ENCODE data around the gene CEBPE.

CEBPE gene

GRCh38 chr14:23125011-23125410 lies 6.0 kb upstream of the CEBPE start:
- H3K4me3 ChIP-seq (ENCODE audit: low read length), result no peak overlapping the region

GRCh38 chr14:23124337-23124954 lies 5.4 kb upstream of the CEBPE start:
- Histone ChIP-seq H3K36me3 (ENCODE audit: insufficient read depth, low read length) (no peaks in the 10 kb centered on the region), H3K9me3 (ENCODE audit: low read length) (no peaks in the 10 kb centered on the region), H3K4me1 (ENCODE audit: insufficient read depth, low read length) (peaks cover 7% of the 10 kb centered on the region), H2AFZ (ENCODE audit: low read depth, low read length) (no peak overlapping the region), H3K27me3 (ENCODE audit: insufficient read depth, low read length) (no peaks in the 10 kb centered on the region), H3K4me3 (ENCODE audit: low read length) (no peak overlapping the region)

More at GRCh38 chr14:23125011-23125410, 6.0 kb upstream of the CEBPE start:
- Histone ChIP-seq H3K9me3 (ENCODE audit: low read length) (no peaks in the 10 kb centered on the region), H3K36me3 (ENCODE audit: insufficient read depth, low read length) (no peaks in the 10 kb centered on the region), H2AFZ (ENCODE audit: low read depth, low read length) (no peak overlapping the region), H3K27me3 (ENCODE audit: insufficient read depth, low read length) (no peaks in the 10 kb centered on the region), H3K4me1 (ENCODE audit: insufficient read depth, low read length) (peaks cover 7% of the 10 kb centered on the region)

- H3K27me3 ChIP-seq (ENCODE audit: insufficient read depth, low read length), result no peaks in the 10 kb centered on the region
These were observed 4.4 kb upstream of the CEBPE start for GRCh38 chr14:23123419-23123818.

GRCh38 chr14:23122086-23122485 lies 3.0 kb upstream of the CEBPE start:
- Histone ChIP-seq H3K4me3 (ENCODE audit: low read length) (no peak overlapping the region), H3K4me1 (ENCODE audit: insufficient read depth, low read length) (peaks cover 7% of the 10 kb centered on the region), H2AFZ (ENCODE audit: low read depth, low read length) (no peak overlapping the region), H3K27me3 (ENCODE audit: insufficient read depth, low read length) (no peaks in the 10 kb centered on the region), H3K36me3 (ENCODE audit: insufficient read depth, low read length) (no peaks in the 10 kb centered on the region), H3K9me3 (ENCODE audit: low read length) (no peaks in the 10 kb centered on the region)

More at GRCh38 chr14:23123419-23123818, 4.4 kb upstream of the CEBPE start:
- no peak overlapping the region for H3K4me3 ChIP-seq (ENCODE audit: low read length)
- no peaks in the 10 kb centered on the region for H3K9me3 ChIP-seq (ENCODE audit: low read length)
- H3K36me3 ChIP-seq (ENCODE audit: insufficient read depth, low read length), result no peaks in the 10 kb centered on the region
- H3K4me1 ChIP-seq (ENCODE audit: insufficient read depth, low read length), result peaks cover 7% of the 10 kb centered on the region
- H2AFZ ChIP-seq (ENCODE audit: low read depth, low read length), result no peak overlapping the region

GRCh38 chr14:23121361-23121771 lies 2.3 kb upstream of the CEBPE start:
- H3K27me3 ChIP-seq (ENCODE audit: insufficient read depth, low read length), result no peaks in the 10 kb centered on the region

GRCh38 chr14:23120541-23121251 lies 1.6 kb upstream of the CEBPE start:
- Histone ChIP-seq H3K27me3 (ENCODE audit: insufficient read depth, low read length) (no peaks in the 10 kb centered on the region), H3K36me3 (ENCODE audit: insufficient read depth, low read length) (no peaks in the 10 kb centered on the region), H2AFZ (ENCODE audit: low read depth, low read length) (no peak overlapping the region)

More at GRCh38 chr14:23121361-23121771, 2.3 kb upstream of the CEBPE start:
- Histone ChIP-seq H3K4me1 (ENCODE audit: insufficient read depth, low read length) (peaks cover 7% of the 10 kb centered on the region), H2AFZ (ENCODE audit: low read depth, low read length) (no peak overlapping the region), H3K9me3 (ENCODE audit: low read length) (no peaks in the 10 kb centered on the region), H3K36me3 (ENCODE audit: insufficient read depth, low read length) (no peaks in the 10 kb centered on the region), H3K4me3 (ENCODE audit: low read length) (no peak overlapping the region)

GRCh38 chr14:23119363-23120327 lies 590 bp upstream of the CEBPE start:
- peaks cover 7% of the 10 kb centered on the region for H3K4me1 ChIP-seq (ENCODE audit: insufficient read depth, low read length)
- no peaks in the 10 kb centered on the region for H3K9me3 ChIP-seq (ENCODE audit: low read length)
- no peaks in the 10 kb centered on the region for H3K27me3 ChIP-seq (ENCODE audit: insufficient read depth, low read length)
- no peak overlapping the region for H3K4me3 ChIP-seq (ENCODE audit: low read length)
- no peak overlapping the region for H2AFZ ChIP-seq (ENCODE audit: low read depth, low read length)
- no peaks in the 10 kb centered on the region for H3K36me3 ChIP-seq (ENCODE audit: insufficient read depth, low read length)

More at GRCh38 chr14:23120541-23121251, 1.6 kb upstream of the CEBPE start:
- Histone ChIP-seq H3K4me1 (ENCODE audit: insufficient read depth, low read length) (peaks cover 7% of the 10 kb centered on the region), H3K4me3 (ENCODE audit: low read length) (no peak overlapping the region), H3K9me3 (ENCODE audit: low read length) (no peaks in the 10 kb centered on the region)

GRCh38 chr14:23117371-23118020 lies 1.6 kb downstream of the CEBPE start:
- H3K9me3 ChIP-seq (ENCODE audit: low read length), result no peaks in the 10 kb centered on the region
- H2AFZ ChIP-seq (ENCODE audit: low read depth, low read length), result no peak overlapping the region
- peaks cover 20% of the 10 kb centered on the region for H3K4me1 ChIP-seq (ENCODE audit: insufficient read depth, low read length)
- no peaks in the 10 kb centered on the region for H3K27me3 ChIP-seq (ENCODE audit: insufficient read depth, low read length)
- H3K4me3 ChIP-seq (ENCODE audit: low read length), result no peak overlapping the region
- H3K36me3 ChIP-seq (ENCODE audit: insufficient read depth, low read length), result no peaks in the 10 kb centered on the region

- no peaks in the 10 kb centered on the region for H3K36me3 ChIP-seq (ENCODE audit: insufficient read depth, low read length)
- H3K4me1 ChIP-seq (ENCODE audit: insufficient read depth, low read length), result peaks cover 12% of the 10 kb centered on the region
- H3K4me3 ChIP-seq (ENCODE audit: low read length), result no peak overlapping the region
- no peak overlapping the region for H2AFZ ChIP-seq (ENCODE audit: low read depth, low read length)
- no peaks in the 10 kb centered on the region for H3K9me3 ChIP-seq (ENCODE audit: low read length)
- no peaks in the 10 kb centered on the region for H3K27me3 ChIP-seq (ENCODE audit: insufficient read depth, low read length)
These were observed 3.1 kb downstream of the CEBPE start for GRCh38 chr14:23115918-23116317.

GRCh38 chr14:23115039-23115731 lies 3.9 kb downstream of the CEBPE start:
- no peak overlapping the region for H2AFZ ChIP-seq (ENCODE audit: low read depth, low read length)
- H3K4me1 ChIP-seq (ENCODE audit: insufficient read depth, low read length), result peaks cover 12% of the 10 kb centered on the region
- H3K27me3 ChIP-seq (ENCODE audit: insufficient read depth, low read length), result no peaks in the 10 kb centered on the region
- H3K36me3 ChIP-seq (ENCODE audit: insufficient read depth, low read length), result no peaks in the 10 kb centered on the region
- no peak overlapping the region for H3K4me3 ChIP-seq (ENCODE audit: low read length)
- H3K9me3 ChIP-seq (ENCODE audit: low read length), result no peaks in the 10 kb centered on the region

- Histone ChIP-seq H3K27me3 (ENCODE audit: insufficient read depth, low read length) (no peaks in the 10 kb centered on the region), H3K4me3 (ENCODE audit: low read length) (no peak overlapping the region), H3K36me3 (ENCODE audit: insufficient read depth, low read length) (no peaks in the 10 kb centered on the region), H2AFZ (ENCODE audit: low read depth, low read length) (no peak overlapping the region), H3K4me1 (ENCODE audit: insufficient read depth, low read length) (peaks cover 12% of the 10 kb centered on the region), H3K9me3 (ENCODE audit: low read length) (no peaks in the 10 kb centered on the region)
These were observed 4.4 kb downstream of the CEBPE start for GRCh38 chr14:23114669-23115038.

- Histone ChIP-seq H3K4me3 (ENCODE audit: low read length) (no peak overlapping the region), H3K36me3 (ENCODE audit: insufficient read depth, low read length) (no peaks in the 10 kb centered on the region), H3K9me3 (ENCODE audit: low read length) (no peaks in the 10 kb centered on the region), H3K4me1 (ENCODE audit: insufficient read depth, low read length) (peaks cover 12% of the 10 kb centered on the region), H3K27me3 (ENCODE audit: insufficient read depth, low read length) (no peaks in the 10 kb centered on the region), H2AFZ (ENCODE audit: low read depth, low read length) (no peak overlapping the region)
These were observed 5.0 kb downstream of the CEBPE start for GRCh38 chr14:23114120-23114458.

Measured in neuron (in vitro differentiated cells).